Calu3 (cell line): Measurements from ENCODE around the gene NFATC1. TPM values are rescaled to one million over a fixed set of nuclear protein-coding genes. Genes with fewer than 3 reads are reported as not detected.

Source experiments
- BruUV-seq: library from RNA; stranded (reverse); fragments of 400-500 nt; replicated peaks from 2 replicates; lab custom pipeline; 2021; lab: Mats Ljungman, UMichigan
- CTCF ChIA-PET: fragments of 300-600 bp; sonication (Branson Sonifier 250); formaldehyde crosslinking; loops from one replicate; lab custom pipeline; 2022; ENCODE audit warnings: antibody characterized with exemption; lab: Charles Lee
- DNase-seq: peaks from one replicate; pipeline ENCODE4 v3.0.0; 2022
- H3K27ac Mint-ChIP-seq: one replicate; pipeline ENCODE4 v1.8.0; 2022; ENCODE audit warnings: mixed read lengths; ENCODE audit not compliant: unreplicated experiment
- H3K27me3 Mint-ChIP-seq: one replicate; pipeline ENCODE4 v1.8.0; 2022; ENCODE audit warnings: mixed read lengths; ENCODE audit not compliant: unreplicated experiment
- H3K36me3 Mint-ChIP-seq: one replicate; pipeline ENCODE4 v1.8.0; 2022; ENCODE audit warnings: mild to moderate bottlenecking, moderate library complexity, mixed read lengths; ENCODE audit not compliant: insufficient read depth, unreplicated experiment
- H3K4me1 Mint-ChIP-seq: one replicate; pipeline ENCODE4 v1.8.0; 2022; ENCODE audit warnings: mild to moderate bottlenecking, low read depth, mixed read lengths; ENCODE audit not compliant: unreplicated experiment
- H3K4me3 Mint-ChIP-seq: one replicate; pipeline ENCODE4 v1.8.0; 2022; ENCODE audit warnings: mild to moderate bottlenecking, low read depth, moderate library complexity, mixed read lengths; ENCODE audit not compliant: unreplicated experiment
- H3K9me3 Mint-ChIP-seq: one replicate; pipeline ENCODE4 v1.8.0; 2022; ENCODE audit warnings: low read depth, mixed read lengths; ENCODE audit not compliant: unreplicated experiment
- CTCF ChIP-seq: fragments of 200-600 bp; IDR thresholded peaks from one replicate; pipeline ENCODE4 v1.8.0; 2022; ENCODE audit warnings: antibody characterized with exemption; ENCODE audit not compliant: unreplicated experiment
- intact Hi-C: fragments of 100-400 bp; cut with micrococcal nuclease; formaldehyde crosslinking; loops from one replicate; pipeline ENCODE4 v1.10.0; 2022; ENCODE audit not compliant: unreplicated experiment
- total RNA-seq: library from RNA; stranded (reverse); gene quantifications from 2 replicates; pipeline ENCODE4 v1.2.3, GENCODE V29; 2022

Gene NFATC1
- total RNA-seq, 1 experiment from 2014 or later, result 5.9 TPM

DNA sequence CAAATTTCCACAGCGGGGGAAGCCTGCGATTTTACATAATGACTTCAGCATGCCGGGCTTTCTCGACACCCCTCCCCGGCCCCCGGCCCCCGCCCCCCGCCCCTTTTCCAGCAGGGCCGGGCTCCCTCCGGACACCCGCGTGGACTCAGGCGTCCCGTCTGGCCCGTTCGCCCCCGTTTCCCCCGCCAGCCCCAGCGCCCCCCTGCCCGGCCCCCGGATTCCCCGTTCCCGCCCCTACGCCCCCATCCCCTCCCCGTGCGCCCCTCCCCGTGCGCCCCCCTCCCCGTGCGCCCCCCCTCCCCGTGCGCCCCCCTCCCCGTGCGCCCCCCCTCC is 456 bp upstream of the NFATC1 start:
- DNase-seq, result no peak
- no peak for TF ChIP-seq CTCF
- Mint-ChIP-seq H3K27ac (no peak overlapping the region), H3K4me3 (peak overlapping the region; percentile 79), H3K9me3 (no peaks in the 10 kb centered on the region), H3K4me1 (no peaks in the 10 kb centered on the region), H3K27me3 (peaks cover 2% of the 10 kb centered on the region), H3K36me3 (peaks cover 6% of the 10 kb centered on the region)
- CTCF ChIA-PET, result no interaction called here
- no TSS peak for BruUV-seq
- intact Hi-C loops, result no loop called here

DNA sequence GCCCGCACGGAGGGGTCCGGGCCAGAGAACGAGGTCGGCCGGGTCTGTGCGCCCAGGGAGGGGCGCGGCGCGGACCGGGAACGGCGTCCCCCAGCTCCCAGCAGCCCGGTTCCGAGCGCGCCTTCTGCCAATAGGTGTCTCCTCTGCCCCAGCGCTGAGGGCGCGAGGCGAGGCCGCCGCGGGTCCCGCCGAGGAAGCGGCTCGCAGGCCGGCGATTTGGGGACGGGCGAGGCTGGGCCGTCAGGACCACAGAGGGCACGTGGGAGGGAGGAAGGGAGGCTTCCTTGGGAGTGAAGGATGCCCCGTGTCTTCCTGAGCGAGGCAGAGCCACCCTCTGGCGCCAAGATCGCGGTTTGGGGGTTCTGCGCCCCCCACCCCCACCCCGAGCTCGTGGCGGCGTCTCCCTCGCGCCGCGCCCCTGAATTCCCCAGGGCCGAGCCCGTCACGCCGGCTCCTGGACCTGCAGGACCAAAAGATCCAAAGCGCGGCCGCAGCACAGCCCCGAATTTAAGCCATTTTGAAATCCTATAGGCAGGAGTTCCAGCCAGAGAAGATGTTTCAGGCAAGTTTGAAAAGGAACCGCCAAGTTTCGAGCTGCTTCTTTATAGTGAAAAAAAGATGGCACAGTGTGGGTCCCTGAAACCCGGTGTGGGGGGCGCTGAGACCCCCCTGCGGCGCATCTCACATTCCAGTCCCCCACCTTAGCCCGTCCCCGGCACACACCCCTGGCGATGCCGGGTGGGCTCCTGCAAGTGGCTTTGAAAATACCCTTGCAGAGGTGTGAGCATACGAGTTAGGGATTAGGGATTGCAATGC is 909 bp downstream of the NFATC1 start:
- Mint-ChIP-seq H3K36me3 (peaks cover 15% of the 10 kb centered on the region), H3K4me3 (peak overlapping the region; percentile 70), H3K4me1 (no peaks in the 10 kb centered on the region), H3K27ac (no peak overlapping the region), H3K9me3 (no peaks in the 10 kb centered on the region), H3K27me3 (no peaks in the 10 kb centered on the region)
- intact Hi-C loops, result no loop called here
- CTCF ChIA-PET, result no interaction called here
- BruUV-seq, result no TSS peak
- DNase-seq, result peak; percentile 50
- no peak for TF ChIP-seq CTCF

GRCh38 chr18:79397247-79397829 is 1.6 kb downstream of the NFATC1 start:
- CTCF ChIA-PET, result no interaction called here
- H3K36me3 Mint-ChIP-seq, result peaks cover 15% of the 10 kb centered on the region
- no peak overlapping the region for H3K27ac Mint-ChIP-seq
- no TSS peak for BruUV-seq
- H3K4me3 Mint-ChIP-seq, result no peak overlapping the region
- no peak for DNase-seq
- no peaks in the 10 kb centered on the region for H3K27me3 Mint-ChIP-seq
- no peak for TF ChIP-seq CTCF
- H3K4me1 Mint-ChIP-seq, result no peaks in the 10 kb centered on the region
- intact Hi-C loops, result no loop called here
- H3K9me3 Mint-ChIP-seq, result no peaks in the 10 kb centered on the region

GRCh38 chr18:79397830-79398761 is 2.4 kb downstream of the NFATC1 start:
- Mint-ChIP-seq H3K4me1 (no peaks in the 10 kb centered on the region), H3K36me3 (peaks cover 15% of the 10 kb centered on the region), H3K4me3 (no peak overlapping the region), H3K9me3 (no peaks in the 10 kb centered on the region), H3K27me3 (no peaks in the 10 kb centered on the region), H3K27ac (no peak overlapping the region)
- CTCF ChIA-PET, result no interaction called here
- no peak for TF ChIP-seq CTCF
- no peak for DNase-seq
- no TSS peak for BruUV-seq
- intact Hi-C loops, result no loop called here
